Upper lobe of left lung (tissue), 6 donors: ENCODE measurements around the gene BTBD6. TPM values are rescaled to one million over a fixed set of nuclear protein-coding genes. Genes with fewer than 3 reads are reported as not detected.

Source experiments
- ATAC-seq, 2 donors: fragments of 200-7000 bp; cut with Tn5 transposase; one replicate each; pipeline ENCODE4 v1.9.1; 2022; ENCODE audit warnings: mild to moderate bottlenecking in 2 of 2, moderate library complexity in 2 of 2; ENCODE audit not compliant: low FRiP score in 2 of 2
- DNase-seq, 2 donors: peaks; one replicate each; pipeline ENCODE4 v3.0.0-alpha.2; 2019 to 2020
- H3K27ac ChIP-seq, 4 donors: fragments of 200-600 bp; sonication (generic); one replicate each; pipeline ENCODE4 v1.5.1; 2016 to 2019
- H3K27me3 ChIP-seq, 4 donors: fragments of 200-600 bp; sonication (generic); one replicate each; pipeline ENCODE4 v1.5.1; 2017 to 2019
- H3K36me3 ChIP-seq, 4 donors: fragments of 200-600 bp; sonication (generic); one replicate each; pipeline ENCODE4 v1.5.1; 2016 to 2019
- H3K4me1 ChIP-seq, 4 donors: fragments of 200-600 bp; sonication (generic); one replicate each; pipeline ENCODE4 v1.5.1; 2018 to 2019
- H3K4me3 ChIP-seq, 4 donors: fragments of 200-600 bp; sonication (generic); one replicate each; pipeline ENCODE4 v1.5.1; 2017 to 2019; ENCODE audit warnings: mild to moderate bottlenecking in 2 of 4, moderate library complexity in 1 of 4
- H3K9me3 ChIP-seq, 4 donors: fragments of 200-600 bp; sonication (generic); one replicate each; pipeline ENCODE4 v1.5.1; 2018 to 2019
- CTCF ChIP-seq, 6 experiments: fragments of 450-650 bp in 4 of 6; fragments of 200-600 bp in 2 of 6; sonication (generic) in 2 of 6; IDR thresholded peaks; one replicate each; pipeline ENCODE4 v1.5.1; 2016 to 2019; ENCODE audit warnings: antibody characterized with exemption in 6 of 6
- EP300 ChIP-seq, 4 donors: sonication (generic); formaldehyde crosslinking; IDR thresholded peaks; one replicate each; pipeline ENCODE4 v1.5.1; 2017; ENCODE audit warnings: antibody characterized with exemption in 4 of 4, control low read depth in 2 of 4
- POLR2A ChIP-seq, 4 donors: fragments of 450-650 bp; IDR thresholded peaks; one replicate each; pipeline ENCODE4 v1.5.1; 2016 to 2017; ENCODE audit warnings: antibody characterized with exemption in 4 of 4, mild to moderate bottlenecking in 2 of 4
- POLR2AphosphoS5 ChIP-seq, 2 donors: sonication (generic); formaldehyde crosslinking; IDR thresholded peaks; one replicate each; pipeline ENCODE4 v1.5.1; 2017; ENCODE audit warnings: antibody characterized with exemption in 2 of 2
- WGBS, 2 donors: methylation state at CpG; one replicate each; pipeline ENCODE4 v1.1.5; 2017 to 2018; 5-methylcytosine and 5-hydroxymethylcytosine counted together
- total RNA-seq, 6 donors: library from RNA; depleted of rRNA in 4 of 6; stranded (reverse); fragments of >200 nt in 4 of 6; gene quantifications; one replicate each; pipeline versions ENCODE4 v1.1.0 to v1.2.1, GENCODE V29; 2016 to 2021
- donor health status: DM: no; HTN: no; CAD: no; lungs with moderate emphysema.
- donor health status: DM: no; HTN: yes; CAD: no; lungs with severe emphysema.

Gene BTBD6
- total RNA-seq, 6 donors from 2014 or later, result 36.4 to 71.7 (median 49.8) TPM

DNA sequence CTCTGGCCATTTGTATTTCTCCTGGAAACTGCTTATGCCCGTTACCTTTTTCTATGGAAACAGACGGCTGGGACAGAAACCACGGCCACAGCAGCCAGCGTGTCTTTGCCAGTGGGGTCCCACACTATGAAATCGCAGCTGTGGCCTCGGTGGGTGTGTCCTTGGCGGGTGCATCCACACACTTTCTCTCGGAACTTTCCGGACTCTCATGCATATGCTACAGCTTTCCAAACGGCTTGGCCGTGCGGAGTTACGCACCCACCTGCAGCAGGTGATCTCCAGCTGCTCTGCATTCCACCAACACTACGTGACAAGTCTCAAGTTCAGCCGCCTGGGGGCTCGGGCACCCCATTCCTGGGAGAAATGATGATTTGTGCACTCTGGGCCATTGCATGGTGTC lies 1.3 kb upstream of the BTBD6 start:
- peaks cover 2 to 32% (median 17%) of the 10 kb centered on the region in 4 donors for H3K36me3 ChIP-seq
- no peak for DNase-seq
- H3K27me3 ChIP-seq, result no peaks in the 10 kb centered on the region
- no peaks in the 10 kb centered on the region for H3K9me3 ChIP-seq
- 96 to 97% methylated on average over 16 of the region's 16 CpGs for WGBS, 2 donors
- no peak overlapping the region for H3K27ac ChIP-seq
- ATAC-seq, result no peak
- H3K4me1 ChIP-seq, result peaks cover 17 to 31% (median 22%) of the 10 kb centered on the region in 4 donors
- TF ChIP-seq POLR2AphosphoS5 (IDR thresholded peaks at IDR 0.05) (no peak), EP300 (IDR thresholded peaks at IDR 0.05) (no peak), CTCF (IDR thresholded peaks at IDR 0.05) (no peak)
- no peak overlapping the region for H3K4me3 ChIP-seq

- H3K27ac ChIP-seq, result peak overlapping the region; percentile 62 to 92 (median 72)
- peak in 1 of 2 donors; percentile 77 for DNase-seq
- no peaks in the 10 kb centered on the region for H3K27me3 ChIP-seq
- TF ChIP-seq POLR2A (IDR thresholded peaks at IDR 0.05) (no peak), CTCF (IDR thresholded peaks at IDR 0.05) (no peak), POLR2AphosphoS5 (IDR thresholded peaks at IDR 0.05) (no peak), EP300 (IDR thresholded peaks at IDR 0.05) (no peak)
- WGBS, 2 donors, result 9 to 52% methylated on average over 9 to 21 of the region's 42 CpGs
- peaks cover 2 to 40% (median 24%) of the 10 kb centered on the region in 4 donors for H3K36me3 ChIP-seq
- peaks cover 17 to 31% (median 22%) of the 10 kb centered on the region in 4 donors for H3K4me1 ChIP-seq
- peak; percentile 13 to 48 for ATAC-seq
- H3K9me3 ChIP-seq, result no peaks in the 10 kb centered on the region
- H3K4me3 ChIP-seq, result peak overlapping the region; percentile 6 to 89 (median 70)
These were observed 492 bp upstream of the BTBD6 start for GRCh38 chr14:105247715-105248367.

GRCh38 chr14:105249182-105250007 lies 1.1 kb downstream of the BTBD6 start:
- Histone ChIP-seq H3K9me3 (no peaks in the 10 kb centered on the region), H3K4me3 (peak overlapping the region; percentile 15 to 89 (median 70)), H3K36me3 (peaks cover 2 to 41% (median 27%) of the 10 kb centered on the region in 4 donors), H3K4me1 (peaks cover 17 to 31% (median 22%) of the 10 kb centered on the region in 4 donors), H3K27me3 (no peaks in the 10 kb centered on the region), H3K27ac (peak overlapping the region; percentile 59 to 92 (median 86))
- DNase-seq (peak in 1 of 2 donors; percentile 80), ATAC-seq (peak in 1 of 2 donors; percentile 1)
- peak in 1 of 6 experiments; percentile 14 for TF ChIP-seq CTCF (IDR thresholded peaks at IDR 0.05)
- TF ChIP-seq POLR2A (IDR thresholded peaks at IDR 0.05), result no peak
- WGBS, 2 donors, result 62 to 90% methylated on average over 28 to 41 of the region's 62 CpGs

GRCh38 chr14:105250008-105250366 lies 1.7 kb downstream of the BTBD6 start:
- Histone ChIP-seq H3K27me3 (no peaks in the 10 kb centered on the region), H3K9me3 (no peaks in the 10 kb centered on the region), H3K4me3 (no peak overlapping the region), H3K27ac (no peak overlapping the region), H3K4me1 (peaks cover 17 to 31% (median 22%) of the 10 kb centered on the region in 4 donors), H3K36me3 (peaks cover 2 to 41% (median 27%) of the 10 kb centered on the region in 4 donors)
- TF ChIP-seq EP300 (IDR thresholded peaks at IDR 0.05), result no peak
- peak in 1 of 2 donors; percentile 66 for DNase-seq
- ATAC-seq, result no peak
- WGBS, 2 donors, result 71 to 94% methylated on average over 1 to 16 of the region's 16 CpGs

DNA sequence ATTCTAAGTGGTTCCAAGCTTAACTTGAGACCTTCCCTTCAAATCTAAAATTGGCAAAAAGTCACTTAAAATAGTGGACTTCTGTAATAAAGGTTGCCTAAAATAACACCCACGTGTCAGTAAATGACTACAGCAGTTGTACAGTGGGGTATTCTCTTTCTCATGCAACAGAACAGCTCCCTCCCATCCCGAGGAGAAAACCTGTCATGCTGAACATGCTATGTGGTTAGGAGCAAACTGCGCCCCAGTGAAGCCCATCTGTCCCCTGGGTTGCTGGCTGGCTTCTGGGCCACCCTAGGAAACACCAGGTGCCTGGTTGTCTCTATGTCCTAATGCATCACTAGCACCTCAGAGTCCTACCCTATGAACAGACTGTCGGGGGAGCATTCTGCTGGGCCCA lies 2.7 kb downstream of the BTBD6 start:
- H3K27ac ChIP-seq, result no peak overlapping the region

More for the DNA sequence above, 2.7 kb downstream of the BTBD6 start:
- Histone ChIP-seq H3K27me3 (no peaks in the 10 kb centered on the region), H3K4me1 (peaks cover 17 to 31% (median 22%) of the 10 kb centered on the region in 4 donors), H3K4me3 (no peak overlapping the region), H3K36me3 (peaks cover 2 to 41% (median 27%) of the 10 kb centered on the region in 4 donors), H3K9me3 (no peaks in the 10 kb centered on the region)
- DNase-seq (no peak), ATAC-seq (no peak)
- 87 to 93% methylated on average over 2 to 4 of the region's 4 CpGs for WGBS, 2 donors
- no peak for TF ChIP-seq POLR2AphosphoS5 (IDR thresholded peaks at IDR 0.05)
- no peak for TF ChIP-seq POLR2A (IDR thresholded peaks at IDR 0.05)
- TF ChIP-seq EP300 (IDR thresholded peaks at IDR 0.05), result no peak
- TF ChIP-seq CTCF (IDR thresholded peaks at IDR 0.05), result no peak
